ENCODE measurements around the gene PKNOX2. TPM values are rescaled to one million over a fixed set of nuclear protein-coding genes. Genes with fewer than 3 reads are reported as not detected.

The PKNOX2 gene
- total and polyA plus RNA-seq, 2 of the 4 experiments (the other 2 are of a cell fraction): 0.72 to 2.3 TPM

DNA sequence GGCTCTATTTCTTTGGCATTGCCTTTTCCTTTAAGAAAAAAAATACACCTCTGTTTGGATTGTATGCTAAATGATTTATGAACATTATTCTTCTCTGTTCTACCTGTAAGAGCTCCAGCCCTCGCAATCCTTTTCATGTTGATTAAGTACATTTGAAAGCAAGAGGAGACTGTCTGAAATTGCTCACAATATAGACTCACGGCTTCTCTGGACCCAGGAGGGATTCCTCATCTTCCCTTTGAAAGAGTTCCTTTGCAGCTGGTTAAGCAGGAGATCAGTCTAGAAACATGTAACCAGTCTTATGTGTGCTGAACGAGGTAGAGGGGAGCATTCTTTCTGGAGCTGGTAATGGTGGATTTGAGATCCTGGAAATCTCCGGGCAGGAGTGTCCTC lies 47.4 kb downstream of the PKNOX2 start:
- intact Hi-C loops (cut with micrococcal nuclease): no loop called here
- no peak for ATAC-seq (ENCODE audit: low read depth)
- Histone ChIP-seq H2BK5ac (ENCODE audit: low read depth, low read length, poor library complexity, severe bottlenecking) (no peak overlapping the region), H4K8ac (ENCODE audit: low read depth in 2 of 2, low read length in 2 of 2) (no peak overlapping the region), H2AFZ (replicated peaks; ENCODE audit: low read length, poor library complexity) (no peak overlapping the region), H4K20me1 (ENCODE audit: insufficient read depth, low read length) (no peaks in the 10 kb centered on the region; the same call in 1 of the 2 replicates), H3K14ac (replicated peaks; ENCODE audit: low read depth, low read length) (no peak overlapping the region), H3K36me3 (ENCODE audit: control insufficient read depth, insufficient read depth, low read length) (no peaks in the 10 kb centered on the region), H4K5ac (ENCODE audit: low read depth, low read length) (no peak overlapping the region), H3K27me3 (ENCODE audit: control insufficient read depth, insufficient read depth, low read length) (peaks cover 8% of the 10 kb centered on the region; the same call in 1 of the 2 replicates), H3K9me3 (ENCODE audit: control insufficient read depth, insufficient read depth, low read length) (no peaks in the 10 kb centered on the region), H3K27ac (ENCODE audit: insufficient read depth, low read length) (no peak overlapping the region), H3K23ac (ENCODE audit: low read depth, low read length) (no peak overlapping the region), H2AK9ac (replicated peaks; ENCODE audit: low read depth, low read length, poor library complexity) (no peak overlapping the region), H2BK15ac (ENCODE audit: low read depth, low read length) (no peak overlapping the region), H2AK5ac (ENCODE audit: low read depth, low read length) (no peak overlapping the region), H3K79me1 (ENCODE audit: low read depth in 1 of 2, low read length in 2 of 2) (no peaks in the 10 kb centered on the region), H2BK20ac (ENCODE audit: low read depth, low read length) (no peak overlapping the region), H3K4me2 (ENCODE audit: low read depth, low read length) (no peak overlapping the region), H3K9me1 (ENCODE audit: insufficient read depth, low read length) (peaks cover 4% of the 10 kb centered on the region; the same call in 1 of the 2 replicates), H3K4me1 (ENCODE audit: control insufficient read depth, insufficient read depth, low read length) (peaks cover 1% of the 10 kb centered on the region; the same call in 1 of the 2 replicates), H3K4me3 (ENCODE audit: insufficient read depth, low read depth, low read length) (no peak overlapping the region), H4K91ac (ENCODE audit: insufficient read depth, low read depth, low read length) (no peak overlapping the region), H3K9ac (ENCODE audit: low read depth, low read length) (no peak overlapping the region), H3K4ac (ENCODE audit: low read depth, low read length) (no peak overlapping the region), H3K56ac (ENCODE audit: extremely low read depth, insufficient read depth, low read length) (no peak overlapping the region), H2BK120ac (ENCODE audit: low read depth, low read length) (no peak overlapping the region), H3K18ac (ENCODE audit: low read depth, low read length) (no peak overlapping the region)
- dilution Hi-C loops (cut with HindIII; ENCODE audit: low sequenced_read_pairs, unreplicated experiment): no loop called here
- no peak for TF ChIP-seq RAD21 (IDR thresholded peaks at IDR 0.05; ENCODE audit: low read length)
- no peak for TF ChIP-seq MAZ (IDR thresholded peaks at IDR 0.05; ENCODE audit: borderline replicate concordance, low read depth, low read length)
- TF ChIP-seq POLR2A (IDR thresholded peaks at IDR 0.05; ENCODE audit: low read depth, low read length): no peak
- TF ChIP-seq, protein P1, sequence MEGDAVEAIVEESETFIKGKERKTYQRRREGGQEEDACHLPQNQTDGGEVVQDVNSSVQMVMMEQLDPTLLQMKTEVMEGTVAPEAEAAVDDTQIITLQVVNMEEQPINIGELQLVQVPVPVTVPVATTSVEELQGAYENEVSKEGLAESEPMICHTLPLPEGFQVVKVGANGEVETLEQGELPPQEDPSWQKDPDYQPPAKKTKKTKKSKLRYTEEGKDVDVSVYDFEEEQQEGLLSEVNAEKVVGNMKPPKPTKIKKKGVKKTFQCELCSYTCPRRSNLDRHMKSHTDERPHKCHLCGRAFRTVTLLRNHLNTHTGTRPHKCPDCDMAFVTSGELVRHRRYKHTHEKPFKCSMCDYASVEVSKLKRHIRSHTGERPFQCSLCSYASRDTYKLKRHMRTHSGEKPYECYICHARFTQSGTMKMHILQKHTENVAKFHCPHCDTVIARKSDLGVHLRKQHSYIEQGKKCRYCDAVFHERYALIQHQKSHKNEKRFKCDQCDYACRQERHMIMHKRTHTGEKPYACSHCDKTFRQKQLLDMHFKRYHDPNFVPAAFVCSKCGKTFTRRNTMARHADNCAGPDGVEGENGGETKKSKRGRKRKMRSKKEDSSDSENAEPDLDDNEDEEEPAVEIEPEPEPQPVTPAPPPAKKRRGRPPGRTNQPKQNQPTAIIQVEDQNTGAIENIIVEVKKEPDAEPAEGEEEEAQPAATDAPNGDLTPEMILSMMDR (conservative IDR thresholded peaks at IDR 0.05; ENCODE audit: low read depth, low read length): no peak
- no peak for TF ChIP-seq CHD1 (IDR thresholded peaks at IDR 0.05; ENCODE audit: low read depth, low read length)
- no peak for TF ChIP-seq FOS (IDR thresholded peaks at IDR 0.05; ENCODE audit: low read depth, low read length)
- TF ChIP-seq, protein P2, sequence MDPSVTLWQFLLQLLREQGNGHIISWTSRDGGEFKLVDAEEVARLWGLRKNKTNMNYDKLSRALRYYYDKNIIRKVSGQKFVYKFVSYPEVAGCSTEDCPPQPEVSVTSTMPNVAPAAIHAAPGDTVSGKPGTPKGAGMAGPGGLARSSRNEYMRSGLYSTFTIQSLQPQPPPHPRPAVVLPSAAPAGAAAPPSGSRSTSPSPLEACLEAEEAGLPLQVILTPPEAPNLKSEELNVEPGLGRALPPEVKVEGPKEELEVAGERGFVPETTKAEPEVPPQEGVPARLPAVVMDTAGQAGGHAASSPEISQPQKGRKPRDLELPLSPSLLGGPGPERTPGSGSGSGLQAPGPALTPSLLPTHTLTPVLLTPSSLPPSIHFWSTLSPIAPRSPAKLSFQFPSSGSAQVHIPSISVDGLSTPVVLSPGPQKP (IDR thresholded peaks at IDR 0.05; ENCODE audit: borderline replicate concordance, low read depth, low read length): no peak
- no TSS peak for BruUV-seq (replicated peaks)
- CTCF ChIA-PET: no interaction called here
- no CpG with 5 or more reads among the region's 4 CpGs for WGBS, 2 experiments (ENCODE audit: extremely low coverage in 2 of 2, insufficient read length in 1 of 2)
- DNase-seq: no peak
- in situ Hi-C loops (cut with MboI; ENCODE audit: low sequenced_read_pairs): no loop called here
- POLR2A ChIA-PET (ENCODE audit: unreplicated experiment): no interaction called here

Data from IMR-90 (cell line).